Measurements from ENCODE around the gene PET100.

PET100 gene

GRCh38 chr19:7672522-7672921, 42.9 kb downstream of the PET100 start:
- no peak for DNase-seq (ENCODE audit: low read depth)
- TF ChIP-seq, protein P1, sequence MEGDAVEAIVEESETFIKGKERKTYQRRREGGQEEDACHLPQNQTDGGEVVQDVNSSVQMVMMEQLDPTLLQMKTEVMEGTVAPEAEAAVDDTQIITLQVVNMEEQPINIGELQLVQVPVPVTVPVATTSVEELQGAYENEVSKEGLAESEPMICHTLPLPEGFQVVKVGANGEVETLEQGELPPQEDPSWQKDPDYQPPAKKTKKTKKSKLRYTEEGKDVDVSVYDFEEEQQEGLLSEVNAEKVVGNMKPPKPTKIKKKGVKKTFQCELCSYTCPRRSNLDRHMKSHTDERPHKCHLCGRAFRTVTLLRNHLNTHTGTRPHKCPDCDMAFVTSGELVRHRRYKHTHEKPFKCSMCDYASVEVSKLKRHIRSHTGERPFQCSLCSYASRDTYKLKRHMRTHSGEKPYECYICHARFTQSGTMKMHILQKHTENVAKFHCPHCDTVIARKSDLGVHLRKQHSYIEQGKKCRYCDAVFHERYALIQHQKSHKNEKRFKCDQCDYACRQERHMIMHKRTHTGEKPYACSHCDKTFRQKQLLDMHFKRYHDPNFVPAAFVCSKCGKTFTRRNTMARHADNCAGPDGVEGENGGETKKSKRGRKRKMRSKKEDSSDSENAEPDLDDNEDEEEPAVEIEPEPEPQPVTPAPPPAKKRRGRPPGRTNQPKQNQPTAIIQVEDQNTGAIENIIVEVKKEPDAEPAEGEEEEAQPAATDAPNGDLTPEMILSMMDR (IDR thresholded peaks at IDR 0.05; ENCODE audit: insufficient read depth, low read depth, low read length, missing control alignments): no peak
- no peak overlapping the region for H3K4me3 ChIP-seq (ENCODE audit: low read depth, low read length)

- no peak overlapping the region for H3K4me3 ChIP-seq (ENCODE audit: low read depth, low read length)
- DNase-seq (ENCODE audit: low read depth): peak; percentile 80
- TF ChIP-seq, protein P1 (IDR thresholded peaks at IDR 0.05; ENCODE audit: insufficient read depth, low read depth, low read length, missing control alignments): no peak
These were observed 44.7 kb downstream of the PET100 start for GRCh38 chr19:7674010-7675005.

- TF ChIP-seq, protein P1 (IDR thresholded peaks at IDR 0.05; ENCODE audit: insufficient read depth, low read depth, low read length, missing control alignments): no peak
- DNase-seq (ENCODE audit: low read depth): no peak
- H3K4me3 ChIP-seq (ENCODE audit: low read depth, low read length): no peak overlapping the region
These were observed 46.8 kb downstream of the PET100 start for GRCh38 chr19:7676376-7676775.

DNA sequence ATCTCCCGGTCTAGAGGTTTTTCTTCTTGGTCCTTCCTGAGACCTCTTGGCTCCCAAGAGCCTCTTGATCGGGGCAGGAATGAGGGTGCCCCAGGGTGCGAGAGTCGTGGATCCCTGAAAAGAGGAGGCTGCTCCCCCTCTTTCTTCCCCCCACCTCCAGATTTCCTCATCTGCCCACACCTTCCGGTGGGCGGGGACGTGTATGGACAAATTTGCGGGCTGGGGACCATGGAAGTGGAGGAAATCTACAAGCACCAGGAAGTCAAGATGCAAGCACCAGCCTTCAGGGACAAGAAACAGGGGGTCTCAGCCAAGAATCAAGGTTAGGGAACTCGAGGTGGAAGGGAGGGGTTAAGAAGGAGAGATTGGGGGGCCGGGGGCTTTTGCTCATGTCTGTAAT, 47.3 kb downstream of the PET100 start, which contains the start of gene MCEMP1:
Gene MCEMP1 (plus strand): TSS at position 237 of the 400 bp plus-strand sequence. CDS start 31 bp downstream, at position 268.
- TF ChIP-seq, protein P1 (IDR thresholded peaks at IDR 0.05; ENCODE audit: insufficient read depth, low read depth, low read length, missing control alignments): no peak
- no peak within 1 kb of the TSS for H3K4me3 ChIP-seq (ENCODE audit: low read depth, low read length)
- DNase-seq (ENCODE audit: low read depth): no peak

- no peak overlapping the region for H3K4me3 ChIP-seq (ENCODE audit: low read depth, low read length)
- TF ChIP-seq, protein P1 (IDR thresholded peaks at IDR 0.05; ENCODE audit: insufficient read depth, low read depth, low read length, missing control alignments): no peak
- DNase-seq (ENCODE audit: low read depth): no peak
These were observed 48.2 kb downstream of the PET100 start for GRCh38 chr19:7677669-7678311.

- DNase-seq (ENCODE audit: low read depth): peak; percentile 89
- TF ChIP-seq, protein P1 (IDR thresholded peaks at IDR 0.05; ENCODE audit: insufficient read depth, low read depth, low read length, missing control alignments): peak; percentile 68
These were observed 49.6 kb downstream of the PET100 start for GRCh38 chr19:7678971-7679751.

More at GRCh38 chr19:7678971-7679751, 49.6 kb downstream of the PET100 start:
- H3K4me3 ChIP-seq (ENCODE audit: low read depth, low read length): no peak overlapping the region
